Uterus (tissue), 2 donors: ENCODE results near the gene MX1.

ENCODE experiments used
- CTCF ChIP-seq, 4 experiments: fragments of 200-600 bp in 2 of 4; fragments of 450-650 bp in 2 of 4; sonication (generic) in 2 of 4; IDR thresholded peaks; one replicate each; pipeline ENCODE4 v1.5.1; 2016 to 2019; ENCODE audit warnings: antibody characterized with exemption in 4 of 4, mild to moderate bottlenecking in 2 of 4, moderate library complexity in 1 of 4
- POLR2A ChIP-seq, 2 donors: fragments of 450-650 bp; IDR thresholded peaks; one replicate each; pipeline ENCODE4 v1.6.1; 2016; ENCODE audit warnings: antibody characterized with exemption in 2 of 2, mild to moderate bottlenecking in 1 of 2, moderate library complexity in 1 of 2

- no peak for TF ChIP-seq POLR2A (IDR thresholded peaks at IDR 0.05)
- no peak for TF ChIP-seq CTCF (IDR thresholded peaks at IDR 0.05)
Observed at GRCh38 chr21:41470054-41470453, 44.0 kb downstream of the MX1 start.
